HG03460 (cell line): ENCODE data around the gene OTOS.
A peak's percentile ranks its signal among the peaks of the same experiment; 100 is the strongest.

Experiments used
- ATAC-seq: cut with Tn5 transposase; IDR thresholded peaks from one replicate; pipeline ENCODE4 v1.9.1; 2021; ENCODE audit not compliant: unreplicated experiment

The OTOS gene

DNA sequence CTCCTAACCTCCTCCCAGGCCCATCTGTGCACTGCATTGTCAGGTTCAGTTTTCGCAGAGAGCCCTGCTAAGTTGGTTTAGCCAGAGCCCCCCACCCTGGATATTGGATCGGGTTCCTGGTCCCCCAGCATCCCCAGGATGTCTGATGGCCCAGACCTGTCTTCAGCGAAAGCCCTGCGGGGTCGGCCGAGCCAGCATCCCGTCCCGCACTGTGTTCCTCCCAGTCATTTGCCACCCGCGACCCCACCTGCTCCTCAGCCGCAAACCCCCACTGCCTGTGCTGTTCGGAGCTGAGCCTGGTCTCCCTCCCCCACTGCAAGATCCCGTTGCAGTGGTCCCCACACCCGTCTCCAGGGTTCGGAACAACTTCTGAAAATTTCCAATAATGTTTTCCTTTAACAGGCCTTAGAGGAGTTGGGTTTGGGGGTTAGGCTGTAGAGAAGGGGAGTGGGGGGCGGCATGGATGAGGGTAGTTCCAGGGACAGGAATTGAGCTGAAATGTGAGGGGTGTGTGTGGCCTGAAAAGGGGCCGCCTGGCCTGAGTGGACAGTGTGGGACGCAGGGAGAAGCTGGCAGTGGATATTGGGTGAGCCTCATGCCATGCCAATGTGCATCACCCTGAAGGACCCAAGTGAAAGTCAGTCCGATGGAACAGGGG is 2.7 kb downstream of the OTOS start:
- ATAC-seq = no peak

DNA sequence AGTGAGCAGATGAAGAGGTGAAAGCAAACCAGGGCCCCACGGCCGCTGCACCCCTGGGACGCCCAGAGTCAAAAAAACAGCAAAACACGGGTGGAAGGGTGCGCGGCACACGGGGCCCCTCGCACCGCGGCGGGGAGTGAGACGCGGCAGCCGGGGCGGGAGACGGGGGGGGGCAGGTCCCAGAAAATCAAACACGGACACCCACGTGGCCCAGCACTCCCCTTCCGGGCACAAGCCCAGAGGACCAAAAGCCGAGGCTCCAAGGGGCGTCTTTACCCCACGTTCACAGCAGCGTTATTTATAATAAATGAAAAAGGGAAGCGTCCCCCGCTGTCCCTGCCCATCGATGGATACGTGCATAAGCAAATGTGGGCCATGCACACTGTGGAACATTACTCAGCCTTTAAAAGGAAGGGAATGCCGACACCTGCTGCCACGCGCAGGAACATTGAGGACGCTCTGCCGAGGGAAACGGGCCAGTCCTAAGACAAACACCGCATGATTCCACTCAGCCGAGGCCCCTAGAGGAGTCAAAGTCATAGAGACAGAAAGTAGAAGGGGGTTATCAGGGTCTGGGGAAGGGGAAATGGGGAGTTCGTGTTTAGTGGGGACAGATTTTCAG is 3.7 kb downstream of the OTOS start:
- peak; percentile 6 for ATAC-seq

DNA sequence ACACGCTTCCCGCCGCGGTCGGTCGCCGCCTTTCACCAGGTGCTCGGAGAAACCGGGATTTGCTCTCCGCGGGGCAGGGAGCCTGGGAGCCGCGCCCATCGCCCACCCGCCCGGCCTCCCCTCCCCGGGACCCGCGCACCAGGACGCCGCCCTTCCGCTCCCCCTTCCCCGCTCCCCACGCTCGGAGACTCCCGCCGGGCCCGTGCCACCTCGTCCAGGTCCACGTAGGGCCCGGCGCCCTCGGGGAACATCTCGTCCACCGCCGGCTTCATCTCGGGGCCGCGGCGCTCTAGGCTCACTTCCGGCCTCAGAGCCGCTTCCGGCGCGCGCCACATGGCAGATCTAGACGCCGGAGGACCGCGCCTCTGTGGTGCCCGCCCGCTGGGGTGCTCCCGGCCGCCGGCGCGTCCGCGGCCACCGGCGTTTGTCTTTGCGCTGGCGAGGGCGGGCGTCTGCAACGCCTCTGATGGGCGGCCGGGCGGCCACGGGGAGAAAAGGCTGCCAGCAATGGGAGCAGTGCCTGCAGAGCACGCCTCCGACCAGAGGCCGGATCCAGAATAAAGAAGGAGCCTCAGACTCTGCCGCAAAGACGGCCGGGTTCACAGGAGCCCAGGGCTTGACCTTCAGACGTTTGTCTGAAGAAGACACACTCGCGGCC is 4.3 kb downstream of the OTOS start, which contains the start of gene COPS9:
COPS9 (minus strand) TSS at position 293 of the 658 bp plus-strand sequence; CDS start at position 272, 21 bp downstream.
- peak; percentile 91 for ATAC-seq

DNA sequence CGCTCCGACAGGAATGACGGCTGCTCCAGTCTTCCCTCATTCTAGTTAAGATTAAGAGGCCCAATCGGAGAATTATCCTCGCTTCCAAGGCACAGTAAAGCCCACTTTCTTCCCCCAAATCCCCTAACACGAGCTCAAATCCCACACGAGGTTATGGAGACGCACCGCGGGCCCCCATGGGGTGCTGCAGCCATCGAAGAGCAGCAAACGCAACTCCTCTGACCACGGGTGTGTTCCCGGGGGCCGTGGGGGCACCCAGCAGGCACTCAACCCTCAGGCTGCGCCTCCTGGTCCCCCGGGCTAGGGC is 4.8 kb downstream of the OTOS start:
- ATAC-seq = peak; percentile 25

DNA sequence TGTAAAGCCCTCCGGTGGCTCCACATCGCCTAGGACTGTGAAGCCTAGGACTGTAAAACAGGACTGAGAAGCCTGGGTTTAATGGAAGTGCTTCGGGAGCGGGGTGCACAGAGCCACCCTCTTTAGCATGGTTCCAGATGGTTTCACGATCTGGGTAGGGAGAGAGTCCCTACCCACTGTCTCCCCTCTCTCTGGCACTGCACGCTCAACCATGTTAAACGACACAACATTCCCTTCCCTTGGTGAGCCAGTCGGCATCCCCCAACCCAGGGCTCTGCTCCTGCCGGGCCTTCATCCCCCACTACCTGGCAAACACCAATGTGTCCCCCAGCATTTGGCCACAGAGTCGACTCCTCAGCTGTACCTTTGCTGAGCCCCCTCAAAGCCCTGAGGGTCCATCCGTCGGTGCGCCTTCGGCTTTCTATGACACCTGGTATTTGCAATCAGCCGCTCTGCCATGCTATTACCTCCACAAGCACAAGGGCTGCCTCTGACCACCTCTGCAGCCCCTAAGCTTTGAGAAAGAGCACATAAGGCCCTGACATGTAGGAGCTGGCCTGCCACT is 5.4 kb downstream of the OTOS start:
- no peak for ATAC-seq

DNA sequence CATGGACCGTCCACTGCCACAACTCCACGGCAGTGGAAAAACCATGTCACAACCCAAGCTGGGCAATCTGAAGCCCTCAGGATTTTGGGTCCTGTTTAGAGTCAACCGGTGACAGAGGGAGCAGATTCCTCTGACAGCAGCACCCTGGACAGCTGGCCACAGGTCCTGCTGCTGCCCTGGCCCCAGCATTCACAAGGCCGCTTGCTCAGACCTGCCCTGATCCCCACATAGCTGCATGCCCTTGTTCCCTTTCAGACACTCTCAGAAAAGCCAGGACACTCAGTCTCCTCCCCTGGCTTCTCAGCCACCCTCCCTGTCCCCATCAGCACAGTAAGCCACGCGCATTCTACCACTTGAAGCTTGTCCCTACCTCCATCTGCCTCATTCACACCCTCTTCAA is 6.0 kb downstream of the OTOS start:
- ATAC-seq = no peak

DNA sequence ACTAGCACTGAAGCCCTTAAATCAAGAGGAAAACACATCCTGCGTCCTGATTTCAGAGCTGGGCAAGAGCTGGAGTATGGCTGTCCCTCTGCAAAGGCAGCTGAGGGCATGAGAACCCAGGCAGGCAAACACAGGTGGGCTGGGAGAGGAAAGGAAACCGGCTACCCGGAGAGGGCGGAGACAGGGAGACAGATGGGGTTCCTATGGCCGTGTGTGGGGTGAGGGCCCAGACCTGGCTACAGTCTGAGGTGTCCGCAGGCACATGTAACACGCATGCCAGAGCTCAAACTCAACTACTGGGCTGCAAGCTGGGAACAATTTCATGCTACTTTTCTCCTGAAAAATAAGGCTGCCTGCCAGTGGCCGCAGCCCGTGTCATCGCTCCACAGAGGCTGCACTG is 7.1 kb downstream of the OTOS start:
- no peak for ATAC-seq

DNA sequence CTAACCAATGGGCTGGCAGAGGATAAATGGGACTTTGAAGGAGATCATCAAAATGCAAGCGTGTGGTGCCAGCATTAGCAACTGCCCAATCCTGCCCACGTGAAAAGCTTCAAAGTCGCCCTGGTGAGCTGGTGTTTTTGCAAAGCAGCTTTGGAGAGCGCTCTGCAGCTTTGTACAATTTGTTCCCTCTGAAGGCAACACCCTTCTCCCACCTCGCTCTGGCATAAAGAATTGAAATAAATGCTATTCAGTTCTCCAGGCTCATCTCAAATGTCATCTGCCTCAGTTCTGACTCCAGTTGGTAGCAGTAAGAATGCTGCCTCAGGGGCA is 7.8 kb downstream of the OTOS start:
- no peak for ATAC-seq

DNA sequence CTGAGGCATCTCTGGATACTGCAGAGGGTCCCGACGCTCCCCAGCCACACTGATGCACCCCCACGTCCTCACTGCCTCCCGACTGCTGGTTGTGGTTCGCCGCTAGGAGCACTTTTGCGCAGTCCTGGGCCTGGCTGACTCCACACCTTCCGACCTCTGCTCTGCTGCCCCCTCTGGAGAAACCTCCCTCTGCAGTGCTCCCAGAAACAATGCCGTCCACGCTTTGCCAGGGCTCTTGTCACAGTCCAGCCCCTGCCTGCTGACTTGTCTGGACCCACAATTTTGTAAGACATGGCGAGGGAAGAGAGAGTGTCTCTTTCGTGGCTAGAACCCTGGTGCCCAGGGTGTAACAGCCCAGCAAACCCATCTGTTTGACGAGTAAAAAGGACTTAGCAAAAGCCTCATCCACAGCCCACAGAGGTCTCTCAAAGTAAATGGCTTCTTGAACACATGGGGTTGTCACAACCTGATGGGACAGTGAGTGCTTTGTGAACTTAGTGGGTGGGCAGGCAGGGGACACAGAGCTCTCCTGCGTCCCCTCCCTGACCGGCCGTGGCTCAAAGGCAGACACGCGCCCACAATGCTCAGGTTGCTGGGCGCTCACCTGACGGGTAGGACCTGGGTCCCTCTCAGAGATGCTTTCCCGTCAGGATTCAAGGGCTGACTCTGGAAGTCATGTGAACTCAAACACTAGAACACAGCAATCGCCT is 8.4 kb downstream of the OTOS start:
- ATAC-seq = no peak

DNA sequence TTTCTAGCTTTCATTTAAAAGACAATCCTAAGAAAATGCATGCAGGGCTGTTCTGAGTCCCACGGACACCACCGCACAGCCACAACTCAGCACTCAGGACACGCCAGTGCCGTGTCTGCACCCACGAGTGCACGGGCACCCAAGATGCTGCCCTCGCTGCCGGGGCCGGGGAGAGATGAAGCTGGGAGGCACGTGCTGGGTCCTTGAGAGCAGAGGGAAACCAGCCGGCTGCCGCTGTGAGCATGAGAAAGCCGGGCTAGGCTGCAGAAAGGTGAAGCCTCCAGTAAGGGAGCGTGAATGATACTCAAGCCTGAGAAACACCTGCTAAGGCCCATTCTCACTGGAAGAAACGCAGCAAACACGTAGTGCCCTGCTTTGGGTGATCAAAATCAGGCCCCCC is 9.2 kb downstream of the OTOS start:
- ATAC-seq = no peak

DNA sequence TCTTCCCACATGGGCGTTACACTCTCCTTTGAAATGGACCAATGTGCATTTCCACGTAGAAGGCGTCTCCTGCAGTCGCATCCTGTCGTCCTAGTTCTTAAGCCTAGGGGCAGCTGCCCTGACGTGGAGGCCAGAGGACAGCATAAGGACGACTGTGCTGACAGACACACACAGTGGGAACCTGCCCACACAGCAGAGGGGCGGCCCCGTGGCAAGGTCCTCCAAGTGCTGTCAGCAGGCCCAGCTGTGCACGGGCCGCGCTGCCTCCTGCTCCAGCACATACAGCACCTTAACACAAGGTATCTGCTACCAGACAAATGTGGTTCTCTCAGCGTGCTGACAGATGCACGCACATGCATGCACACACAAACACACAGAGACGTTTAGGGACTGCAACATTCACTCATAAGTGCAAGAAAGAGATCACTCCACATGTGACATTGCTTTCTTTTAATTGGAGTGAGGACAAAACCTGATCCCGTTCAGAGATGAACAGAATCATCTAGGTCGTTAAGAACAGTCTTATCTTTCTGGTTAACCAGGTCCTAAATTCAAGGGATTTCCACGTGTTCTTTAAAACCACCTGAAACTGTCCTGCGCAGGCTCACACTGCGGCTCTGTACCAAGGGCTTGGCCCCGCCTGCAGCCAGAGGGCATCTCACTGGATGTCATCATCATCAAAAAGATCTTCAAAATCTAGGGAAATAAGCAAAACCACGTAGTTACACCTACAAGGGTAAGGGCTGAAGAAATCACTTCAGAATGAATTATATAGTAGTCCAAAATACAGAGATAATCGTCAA is 9.9 kb downstream of the OTOS start:
- no peak for ATAC-seq

DNA sequence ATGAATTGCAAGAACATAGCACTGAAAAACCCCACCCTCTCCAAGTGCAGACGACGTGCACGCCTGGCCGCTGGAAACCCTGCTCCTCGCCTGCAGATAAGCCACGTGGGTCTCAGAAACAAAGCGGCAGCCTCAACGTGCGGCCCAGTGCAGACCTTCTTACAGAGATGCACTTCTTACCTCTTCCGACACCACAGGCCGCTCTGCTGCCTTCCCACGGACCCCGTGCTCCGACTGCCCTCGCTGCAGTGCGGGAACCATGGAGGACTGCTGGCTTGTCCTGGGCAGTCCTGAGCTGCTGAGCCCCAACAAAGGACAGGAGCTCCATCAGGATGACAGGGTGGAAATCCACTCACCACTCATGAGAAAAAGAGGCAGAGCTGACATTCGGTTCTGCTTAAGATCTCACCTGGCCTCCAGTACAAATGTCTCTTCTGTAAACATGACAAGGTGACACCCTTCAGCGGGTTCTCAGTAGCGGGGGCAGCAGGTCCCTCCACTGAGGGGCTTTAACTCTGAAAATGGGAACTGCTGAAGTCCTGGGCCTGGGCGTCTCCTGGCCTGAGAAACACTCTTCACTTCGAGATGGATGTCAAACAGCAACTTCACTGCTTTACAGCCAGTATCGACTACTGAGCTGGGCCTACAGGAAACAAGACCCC is 10.6 kb downstream of the OTOS start:
- no peak for ATAC-seq

DNA sequence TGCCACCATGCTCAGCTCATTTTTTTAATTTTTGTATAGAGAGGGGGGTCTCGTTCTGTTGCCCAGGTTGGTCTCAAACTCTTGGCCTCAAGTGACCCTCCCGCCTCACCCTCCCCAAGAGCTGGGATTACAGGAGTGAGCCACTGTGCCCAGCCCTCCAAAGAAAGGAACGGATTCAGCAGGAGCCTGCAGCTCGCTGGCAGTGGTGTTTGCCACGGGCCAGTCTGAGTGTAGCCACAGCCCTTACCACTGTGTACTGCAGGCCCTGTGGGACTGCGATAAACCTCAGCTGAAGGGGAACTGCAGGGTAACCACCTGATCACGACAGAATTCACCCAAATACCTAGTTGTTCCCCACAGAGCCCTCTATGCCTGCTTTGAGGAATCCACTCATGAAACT is 11.1 kb downstream of the OTOS start:
- ATAC-seq = no peak

DNA sequence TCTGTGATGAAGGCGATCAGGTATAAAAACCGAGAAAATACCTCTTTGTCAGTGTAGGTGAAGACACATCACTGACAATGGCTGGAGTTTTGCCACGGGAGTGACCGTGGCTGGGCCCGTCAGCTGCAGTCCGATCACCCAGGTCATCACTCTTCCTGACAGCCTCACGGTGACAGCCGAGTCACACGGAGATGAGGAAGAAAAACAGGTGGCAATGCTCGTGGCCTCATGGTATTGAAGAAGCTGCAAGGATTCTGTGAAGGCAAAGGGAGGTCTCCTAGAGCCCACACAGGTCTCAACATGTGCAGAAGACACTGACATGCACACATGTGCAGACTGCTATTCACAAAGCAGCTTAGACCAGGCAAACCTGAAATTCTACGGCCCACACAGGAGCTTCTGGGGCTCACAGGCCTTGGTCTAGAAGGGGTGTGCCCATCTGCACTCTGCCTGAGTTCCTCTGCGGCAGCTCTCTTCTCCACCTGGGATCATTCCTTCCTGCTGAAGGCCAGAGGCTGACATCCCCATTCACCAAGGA is 11.8 kb downstream of the OTOS start:
- no peak for ATAC-seq

DNA sequence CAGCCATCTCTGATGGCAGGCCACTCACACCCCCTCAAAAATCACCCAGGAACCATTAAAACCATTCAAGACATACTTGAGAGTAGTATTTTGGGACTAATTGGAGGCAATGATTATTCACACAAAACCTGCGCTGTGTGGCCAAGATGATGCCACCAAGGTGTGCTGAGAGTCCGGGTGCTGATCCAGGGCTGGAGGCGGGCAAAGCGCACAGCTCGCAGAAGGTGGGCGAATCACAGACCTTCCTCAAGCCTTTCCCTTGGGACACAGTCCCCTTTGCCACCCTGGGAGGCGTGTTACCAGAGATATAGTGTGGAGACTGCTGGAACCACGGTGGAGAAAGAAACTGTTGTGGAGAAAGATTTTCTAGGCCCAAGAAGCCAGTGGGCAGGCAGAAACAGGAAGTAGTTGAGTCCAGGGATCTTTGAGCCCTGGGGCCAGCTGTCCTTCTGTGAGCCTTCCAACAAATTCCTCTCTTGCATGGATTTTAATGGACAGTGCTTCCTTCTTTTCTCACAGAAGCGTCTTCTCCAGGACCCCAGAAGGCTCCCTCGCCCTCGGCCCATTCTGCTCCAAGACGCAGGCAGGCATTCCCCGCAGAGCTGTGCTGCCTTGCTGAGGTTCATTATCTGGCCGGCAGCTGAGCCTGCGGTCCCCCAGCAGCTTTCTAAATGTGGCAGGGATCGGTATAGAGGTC is 12.4 kb downstream of the OTOS start:
- ATAC-seq = no peak

DNA sequence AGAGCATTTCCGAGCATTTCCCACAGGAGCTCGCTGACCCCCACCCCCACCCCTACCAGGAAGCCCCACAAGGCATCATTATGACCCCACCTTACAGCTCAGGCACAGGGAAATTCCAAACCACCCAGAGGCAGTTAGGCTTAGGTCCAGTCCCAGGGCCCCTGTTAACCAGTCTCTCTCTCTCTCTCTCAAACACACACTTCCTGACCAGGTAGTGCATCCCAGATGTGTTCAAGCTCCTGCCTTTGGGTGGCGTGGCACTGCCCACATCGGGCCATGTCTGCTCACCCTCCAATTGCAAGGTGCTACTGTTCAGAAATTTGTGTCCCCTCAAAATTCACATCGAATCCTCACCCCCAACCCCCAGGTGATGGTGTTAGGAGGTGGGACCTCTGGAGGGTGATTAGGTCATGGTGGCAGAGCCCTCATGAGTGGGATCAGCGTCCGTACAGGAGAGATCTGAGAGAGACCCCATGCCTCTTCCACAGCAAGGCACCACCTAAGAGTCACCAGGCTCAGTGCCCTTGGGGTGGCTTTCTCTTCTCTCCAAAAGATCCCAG is 13.2 kb downstream of the OTOS start:
- ATAC-seq = no peak

DNA sequence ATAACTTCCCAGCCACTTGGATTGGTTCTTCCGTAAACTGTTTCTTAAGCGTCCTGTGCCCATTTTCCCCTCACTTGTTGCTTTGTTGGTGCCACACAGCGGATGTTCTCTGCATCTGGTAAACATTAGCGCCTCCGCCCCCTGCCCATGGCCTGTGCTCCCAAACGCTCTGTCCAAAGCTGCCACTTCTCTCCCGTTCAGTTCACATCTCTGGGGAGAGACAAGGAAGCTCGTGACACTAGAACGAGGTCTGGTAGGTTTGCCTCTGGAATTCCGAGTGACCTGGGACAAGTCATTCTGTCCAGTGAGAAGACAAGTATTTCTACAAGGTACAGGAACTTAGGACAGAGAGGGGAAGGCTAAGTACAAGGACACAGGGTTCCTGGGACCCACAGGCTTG is 13.7 kb downstream of the OTOS start:
- no peak for ATAC-seq

DNA sequence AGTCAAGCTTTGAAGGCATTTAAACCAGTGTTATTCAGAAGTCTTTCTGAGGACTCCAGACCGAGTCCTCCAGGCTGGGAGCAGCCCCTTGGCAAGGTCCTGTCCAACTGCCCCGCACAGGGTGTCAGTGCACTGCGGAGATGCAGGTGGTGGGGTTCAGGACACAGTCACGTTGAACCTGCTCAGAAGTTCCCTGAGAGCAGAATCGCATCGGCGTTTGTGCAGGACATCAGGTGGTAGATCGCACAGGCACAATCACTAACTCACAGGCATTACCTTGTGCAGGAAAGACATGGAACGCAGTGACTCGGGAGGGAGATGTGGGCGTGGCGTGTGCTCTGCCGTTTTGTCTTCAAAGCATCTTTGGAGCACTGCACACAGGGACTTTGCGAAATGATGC is 14.7 kb downstream of the OTOS start:
- ATAC-seq = no peak

DNA sequence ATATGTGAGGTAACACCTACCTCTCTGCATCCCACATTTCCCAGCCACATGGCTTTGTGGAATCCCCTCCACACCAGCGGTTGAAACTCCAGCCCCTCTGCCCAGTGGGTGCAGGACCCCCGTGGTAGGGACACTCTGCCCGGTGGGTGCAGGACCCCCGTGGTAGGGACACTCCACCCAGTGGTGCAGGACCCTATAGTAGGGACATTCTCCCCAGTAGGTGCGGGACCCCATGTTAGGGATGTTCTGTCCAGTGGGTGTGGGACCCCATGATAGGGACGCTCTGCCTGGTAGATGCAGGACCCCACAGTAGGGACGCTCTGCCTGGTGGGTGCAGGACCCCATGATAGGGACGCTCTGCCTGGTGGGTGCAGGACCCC is 15.8 kb downstream of the OTOS start:
- ATAC-seq = no peak
